RWPE2 (cell line): Measurements from ENCODE around the gene MUC4.
"Not testable (repeated sequence)": the region's sequence is repeated elsewhere in the genome, so short reads cannot be mapped to it uniquely, and the experiment has no call there.

Experiments
- ATAC-seq: fragments of 200-7000 bp; cut with Tn5 transposase; 3 replicates; pipeline ENCODE4 v1.9.1; 2021; ENCODE audit warnings: low read depth
- DNase-seq: peaks from one replicate; pipeline ENCODE4 v3.0.0-alpha.2; 2020; ENCODE audit warnings: low spot score
- H3K27ac ChIP-seq: fragments of 450-650 bp; 2 replicates; pipeline ENCODE4 v1.5.1; 2017; ENCODE audit warnings: mild to moderate bottlenecking; ENCODE audit not compliant: poor library complexity, severe bottlenecking
- H3K27me3 ChIP-seq: fragments of 250-450 bp; sonication (Bioruptor Pico); 2 replicates; pipeline ENCODE4 v1.5.1; 2021; ENCODE audit warnings: mild to moderate bottlenecking, moderate library complexity; ENCODE audit not compliant: insufficient read depth, poor library complexity, severe bottlenecking
- H3K36me3 ChIP-seq: fragments of 250-450 bp; sonication (Bioruptor Pico); 2 replicates; pipeline ENCODE4 v1.5.1; 2020; ENCODE audit warnings: low read depth, mild to moderate bottlenecking, moderate library complexity
- H3K4me1 ChIP-seq: fragments of 250-450 bp; sonication (Bioruptor Pico); 2 replicates; pipeline ENCODE4 v1.5.1; 2021; ENCODE audit warnings: mild to moderate bottlenecking, moderate library complexity; ENCODE audit not compliant: insufficient read depth, poor library complexity, severe bottlenecking
- H3K4me3 ChIP-seq: fragments of 250-450 bp; sonication (Bioruptor Pico); 2 replicates; pipeline ENCODE4 v1.5.1; 2021; ENCODE audit warnings: mild to moderate bottlenecking, moderate library complexity; ENCODE audit not compliant: severe bottlenecking
- H3K9me3 ChIP-seq: fragments of 250-450 bp; sonication (Bioruptor Pico); 2 replicates; pipeline ENCODE4 v1.5.1; 2021; ENCODE audit warnings: mild to moderate bottlenecking, moderate library complexity; ENCODE audit not compliant: severe bottlenecking
- TF ChIP-seq, protein P1 (sequence below): fragments of 450-650 bp; IDR thresholded peaks from one replicate; pipeline ENCODE4 v1.5.1; 2017; ENCODE audit warnings: mild to moderate bottlenecking, moderate library complexity; ENCODE audit not compliant: poor library complexity, severe bottlenecking

MUC4 gene

DNA sequence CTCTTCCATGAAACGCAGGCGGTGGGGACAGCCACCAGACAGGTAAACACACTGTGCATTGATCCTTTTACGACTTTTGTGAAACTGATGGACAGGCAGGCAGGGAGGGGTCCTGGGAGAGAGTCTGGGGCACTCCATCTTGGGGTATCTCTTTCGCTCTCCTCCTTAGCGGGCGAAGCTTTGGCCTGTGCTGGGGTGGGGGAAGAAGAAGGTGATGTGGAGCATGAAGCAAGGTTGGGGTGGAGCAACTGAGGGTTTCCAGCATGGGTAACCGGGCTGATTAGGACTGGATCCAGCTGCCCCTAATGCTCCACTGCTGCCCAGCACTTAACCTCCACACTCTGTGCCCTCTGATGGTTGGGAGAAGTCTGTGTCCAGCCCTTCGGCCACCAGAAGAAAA is 65.4 kb downstream of the MUC4 start:
- Histone ChIP-seq H3K9me3 (no peaks in the 10 kb centered on the region), H3K4me1 (no peaks in the 10 kb centered on the region), H3K4me3 (no peak overlapping the region), H3K27ac (no peak overlapping the region), H3K27me3 (no peaks in the 10 kb centered on the region), H3K36me3 (no peaks in the 10 kb centered on the region)
- DNase-seq (no peak), ATAC-seq (no peak)
- TF ChIP-seq, protein P1, sequence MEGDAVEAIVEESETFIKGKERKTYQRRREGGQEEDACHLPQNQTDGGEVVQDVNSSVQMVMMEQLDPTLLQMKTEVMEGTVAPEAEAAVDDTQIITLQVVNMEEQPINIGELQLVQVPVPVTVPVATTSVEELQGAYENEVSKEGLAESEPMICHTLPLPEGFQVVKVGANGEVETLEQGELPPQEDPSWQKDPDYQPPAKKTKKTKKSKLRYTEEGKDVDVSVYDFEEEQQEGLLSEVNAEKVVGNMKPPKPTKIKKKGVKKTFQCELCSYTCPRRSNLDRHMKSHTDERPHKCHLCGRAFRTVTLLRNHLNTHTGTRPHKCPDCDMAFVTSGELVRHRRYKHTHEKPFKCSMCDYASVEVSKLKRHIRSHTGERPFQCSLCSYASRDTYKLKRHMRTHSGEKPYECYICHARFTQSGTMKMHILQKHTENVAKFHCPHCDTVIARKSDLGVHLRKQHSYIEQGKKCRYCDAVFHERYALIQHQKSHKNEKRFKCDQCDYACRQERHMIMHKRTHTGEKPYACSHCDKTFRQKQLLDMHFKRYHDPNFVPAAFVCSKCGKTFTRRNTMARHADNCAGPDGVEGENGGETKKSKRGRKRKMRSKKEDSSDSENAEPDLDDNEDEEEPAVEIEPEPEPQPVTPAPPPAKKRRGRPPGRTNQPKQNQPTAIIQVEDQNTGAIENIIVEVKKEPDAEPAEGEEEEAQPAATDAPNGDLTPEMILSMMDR, result no peak

DNA sequence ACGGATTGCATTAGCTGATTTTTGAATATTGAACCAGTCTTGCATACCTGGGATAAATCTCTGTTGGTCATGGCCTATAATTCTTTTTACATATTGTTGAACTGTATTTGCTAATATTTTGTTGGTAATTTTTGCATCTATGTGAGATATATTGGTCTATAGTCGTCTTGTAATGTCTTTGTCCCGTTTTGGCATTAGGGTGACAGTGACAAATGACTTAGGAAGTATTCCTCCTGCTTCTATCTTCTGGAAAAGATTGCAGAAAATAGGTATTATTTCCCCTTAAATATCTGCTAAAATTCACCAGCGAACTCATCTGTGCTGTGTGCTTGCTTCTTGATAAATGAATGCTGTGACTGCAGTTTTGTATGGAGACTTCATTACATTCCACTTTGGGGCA is 67.3 kb downstream of the MUC4 start:
- Histone ChIP-seq H3K4me3 (no peak overlapping the region), H3K36me3 (no peaks in the 10 kb centered on the region), H3K4me1 (no peaks in the 10 kb centered on the region), H3K9me3 (no peaks in the 10 kb centered on the region), H3K27me3 (no peaks in the 10 kb centered on the region), H3K27ac (no peak overlapping the region)
- TF ChIP-seq, protein P1, result no peak
- DNase-seq (no peak), ATAC-seq (no peak)

DNA sequence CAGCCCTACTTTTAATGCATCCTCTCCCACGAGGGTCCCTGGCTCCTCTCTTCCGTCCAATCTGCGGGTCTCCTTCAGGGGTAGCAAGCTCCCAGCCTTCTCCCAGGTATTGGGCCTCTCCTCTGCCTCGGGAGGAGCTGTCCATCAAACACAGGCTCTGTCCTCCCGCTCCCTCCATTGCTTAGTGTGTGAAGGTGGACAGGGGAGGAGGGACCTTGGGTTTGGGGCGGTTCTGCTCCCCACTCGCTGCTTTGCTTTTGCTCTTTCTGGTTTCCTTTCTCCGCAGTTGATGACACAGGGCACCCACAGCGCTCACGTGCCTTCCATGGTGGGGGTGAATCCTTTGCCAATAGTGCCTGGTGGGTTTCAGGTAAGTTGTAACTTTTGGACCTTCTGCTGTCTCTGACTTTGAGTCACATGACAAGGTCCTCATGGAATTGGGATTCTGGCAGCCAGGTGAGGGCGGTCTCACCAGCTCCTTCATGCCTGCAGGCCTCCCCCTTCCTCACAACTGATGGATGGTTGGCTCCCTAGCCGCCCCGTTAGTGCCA is 72.1 kb downstream of the MUC4 start:
- Histone ChIP-seq H3K9me3 (no peaks in the 10 kb centered on the region), H3K36me3 (no peaks in the 10 kb centered on the region), H3K27me3 (no peaks in the 10 kb centered on the region), H3K27ac (no peak overlapping the region), H3K4me3 (no peak overlapping the region), H3K4me1 (no peaks in the 10 kb centered on the region)
- TF ChIP-seq, protein P1, result no peak
- no peak for ATAC-seq
- DNase-seq, result no peak

DNA sequence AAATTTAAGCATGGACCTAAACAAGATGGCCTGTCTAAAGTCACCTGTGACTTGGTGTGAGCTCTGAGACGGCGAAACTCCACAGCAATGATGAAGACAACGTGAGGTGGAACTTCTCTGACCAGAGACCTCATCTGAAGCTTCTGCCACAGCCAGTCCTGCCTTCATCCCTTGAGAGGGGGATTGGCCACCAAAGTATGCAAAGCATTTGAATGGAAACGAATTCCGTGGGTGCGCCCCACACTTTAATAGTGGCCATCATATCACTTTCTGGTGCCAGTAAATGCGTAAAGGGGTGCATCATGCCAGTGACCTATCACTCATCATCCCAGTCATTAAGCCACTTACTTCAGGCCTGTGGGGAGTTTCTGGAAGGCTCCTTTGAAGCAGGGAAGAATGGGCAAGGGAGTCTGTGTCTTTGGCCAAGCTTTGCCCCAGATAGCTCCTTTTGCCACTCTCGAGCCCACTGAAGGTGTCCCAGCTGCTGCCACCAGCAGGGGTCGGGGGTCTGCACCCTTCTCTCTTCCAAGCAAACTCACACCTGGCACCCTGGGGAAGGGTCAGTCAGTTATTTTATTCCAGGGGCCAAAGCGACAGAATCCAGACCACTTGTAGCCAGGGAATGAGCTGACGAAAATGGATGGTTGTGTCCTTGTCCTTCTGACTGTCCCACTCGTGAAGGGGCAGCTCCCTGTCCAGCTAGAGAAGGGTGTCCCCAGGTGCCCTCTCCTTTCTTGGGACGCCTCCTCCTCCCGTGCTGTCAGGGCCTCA is 73.3 kb downstream of the MUC4 start:
- H3K4me3 ChIP-seq, result no peak overlapping the region
- no peaks in the 10 kb centered on the region for H3K9me3 ChIP-seq
- H3K27ac ChIP-seq, result no peak overlapping the region
- H3K4me1 ChIP-seq, result no peaks in the 10 kb centered on the region
- DNase-seq, result no peak
- TF ChIP-seq, protein P1, result no peak
- no peaks in the 10 kb centered on the region for H3K27me3 ChIP-seq
- no peaks in the 10 kb centered on the region for H3K36me3 ChIP-seq
- ATAC-seq, result no peak

DNA sequence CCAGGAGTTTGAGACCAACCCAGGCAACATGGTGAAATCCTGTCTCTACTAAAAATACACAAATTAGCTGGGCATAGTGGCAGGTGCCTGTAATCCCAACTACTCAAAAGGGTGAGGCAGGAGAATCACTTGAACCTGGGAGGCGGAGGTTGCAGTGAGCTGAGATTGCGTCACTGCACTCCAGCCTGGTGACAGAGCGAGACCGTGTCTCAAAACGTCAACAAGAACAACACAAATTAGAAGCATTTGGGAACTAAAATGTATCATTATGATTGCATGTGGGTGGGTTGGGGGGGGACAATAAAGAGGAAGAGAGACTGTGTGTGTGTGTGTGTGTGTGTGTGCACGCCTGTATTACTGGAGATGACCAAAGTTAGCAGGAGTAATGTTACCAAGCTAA is 73.9 kb downstream of the MUC4 start:
- not testable (repeated sequence) for H3K9me3 ChIP-seq, DNase-seq, ATAC-seq, H3K27ac ChIP-seq, H3K36me3 ChIP-seq, H3K4me1 ChIP-seq, H3K4me3 ChIP-seq, H3K27me3 ChIP-seq
